ENCODE results near the gene DGCR8. TPM values are rescaled to one million over a fixed set of nuclear protein-coding genes. Genes with fewer than 3 reads are reported as not detected.

Gene DGCR8
- total and polyA plus RNA-seq, 7 donors: 6.7 to 32.7 (median 15.3) TPM

DNA sequence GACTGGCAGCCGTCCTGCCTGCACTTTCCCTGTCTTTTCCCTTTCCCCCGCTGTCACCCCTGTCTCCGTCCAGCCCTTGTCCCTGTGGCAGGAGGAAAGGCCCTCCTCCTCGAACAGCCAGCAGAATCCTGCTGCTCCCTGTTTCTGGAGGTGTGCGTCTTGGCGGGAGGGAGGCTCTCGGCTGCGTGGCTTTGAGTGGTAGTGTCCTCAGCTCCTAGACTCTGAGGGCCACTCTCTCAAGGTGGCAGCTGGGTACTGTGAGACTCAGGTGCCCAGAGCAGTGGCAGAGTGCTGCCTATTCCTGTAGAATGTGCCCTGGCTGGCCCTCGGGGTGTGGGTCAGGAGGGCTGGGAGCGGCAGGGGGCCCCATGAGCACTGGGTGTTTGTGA is 26.8 kb downstream of the DGCR8 start:
- intact Hi-C loops (cut with DNase I): no loop called here
- 95 to 96% methylated on average over 10 of the region's 10 CpGs for WGBS, 2 donors
- H3K4me1 ChIP-seq: no peaks in the 10 kb centered on the region
- H3K27ac ChIP-seq: no peak overlapping the region
- no peak for DNase-seq
- H3K36me3 ChIP-seq: peaks cover 42 to 90% (median 52%) of the 10 kb centered on the region in 4 donors
- TF ChIP-seq POLR2AphosphoS5 (IDR thresholded peaks at IDR 0.05) (no peak), POLR2A (IDR thresholded peaks at IDR 0.05) (no peak), EP300 (IDR thresholded peaks at IDR 0.05) (no peak)
- TF ChIP-seq, protein P1, sequence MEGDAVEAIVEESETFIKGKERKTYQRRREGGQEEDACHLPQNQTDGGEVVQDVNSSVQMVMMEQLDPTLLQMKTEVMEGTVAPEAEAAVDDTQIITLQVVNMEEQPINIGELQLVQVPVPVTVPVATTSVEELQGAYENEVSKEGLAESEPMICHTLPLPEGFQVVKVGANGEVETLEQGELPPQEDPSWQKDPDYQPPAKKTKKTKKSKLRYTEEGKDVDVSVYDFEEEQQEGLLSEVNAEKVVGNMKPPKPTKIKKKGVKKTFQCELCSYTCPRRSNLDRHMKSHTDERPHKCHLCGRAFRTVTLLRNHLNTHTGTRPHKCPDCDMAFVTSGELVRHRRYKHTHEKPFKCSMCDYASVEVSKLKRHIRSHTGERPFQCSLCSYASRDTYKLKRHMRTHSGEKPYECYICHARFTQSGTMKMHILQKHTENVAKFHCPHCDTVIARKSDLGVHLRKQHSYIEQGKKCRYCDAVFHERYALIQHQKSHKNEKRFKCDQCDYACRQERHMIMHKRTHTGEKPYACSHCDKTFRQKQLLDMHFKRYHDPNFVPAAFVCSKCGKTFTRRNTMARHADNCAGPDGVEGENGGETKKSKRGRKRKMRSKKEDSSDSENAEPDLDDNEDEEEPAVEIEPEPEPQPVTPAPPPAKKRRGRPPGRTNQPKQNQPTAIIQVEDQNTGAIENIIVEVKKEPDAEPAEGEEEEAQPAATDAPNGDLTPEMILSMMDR (IDR thresholded peaks at IDR 0.05): no peak
- H3K27me3 ChIP-seq: no peaks in the 10 kb centered on the region
- H3K9me3 ChIP-seq: no peaks in the 10 kb centered on the region
- H3K4me3 ChIP-seq: no peak overlapping the region

DNA sequence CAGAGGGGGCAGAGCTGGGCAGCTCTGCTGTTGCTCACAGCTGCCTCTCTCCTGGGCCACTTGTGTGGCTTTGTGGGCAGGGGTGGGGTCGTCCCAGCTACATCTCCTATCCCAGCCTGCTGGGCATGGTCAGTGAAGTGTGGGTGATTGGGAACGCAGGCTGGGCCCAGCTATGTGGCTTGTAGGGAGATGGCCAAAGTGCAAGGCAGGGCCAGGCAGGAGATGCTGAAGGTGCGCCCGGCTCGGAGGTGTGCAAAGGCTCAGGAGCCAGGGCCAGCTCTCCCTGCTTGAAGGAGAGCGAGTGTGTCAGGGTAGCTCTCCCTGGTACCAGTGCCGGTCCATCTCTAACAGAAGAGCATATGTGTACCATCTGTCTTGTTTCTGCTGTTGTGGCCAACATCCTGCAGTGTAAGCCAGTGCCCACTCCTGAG is 27.4 kb downstream of the DGCR8 start:
- peaks cover 42 to 90% (median 50%) of the 10 kb centered on the region in 4 donors for H3K36me3 ChIP-seq

DNA sequence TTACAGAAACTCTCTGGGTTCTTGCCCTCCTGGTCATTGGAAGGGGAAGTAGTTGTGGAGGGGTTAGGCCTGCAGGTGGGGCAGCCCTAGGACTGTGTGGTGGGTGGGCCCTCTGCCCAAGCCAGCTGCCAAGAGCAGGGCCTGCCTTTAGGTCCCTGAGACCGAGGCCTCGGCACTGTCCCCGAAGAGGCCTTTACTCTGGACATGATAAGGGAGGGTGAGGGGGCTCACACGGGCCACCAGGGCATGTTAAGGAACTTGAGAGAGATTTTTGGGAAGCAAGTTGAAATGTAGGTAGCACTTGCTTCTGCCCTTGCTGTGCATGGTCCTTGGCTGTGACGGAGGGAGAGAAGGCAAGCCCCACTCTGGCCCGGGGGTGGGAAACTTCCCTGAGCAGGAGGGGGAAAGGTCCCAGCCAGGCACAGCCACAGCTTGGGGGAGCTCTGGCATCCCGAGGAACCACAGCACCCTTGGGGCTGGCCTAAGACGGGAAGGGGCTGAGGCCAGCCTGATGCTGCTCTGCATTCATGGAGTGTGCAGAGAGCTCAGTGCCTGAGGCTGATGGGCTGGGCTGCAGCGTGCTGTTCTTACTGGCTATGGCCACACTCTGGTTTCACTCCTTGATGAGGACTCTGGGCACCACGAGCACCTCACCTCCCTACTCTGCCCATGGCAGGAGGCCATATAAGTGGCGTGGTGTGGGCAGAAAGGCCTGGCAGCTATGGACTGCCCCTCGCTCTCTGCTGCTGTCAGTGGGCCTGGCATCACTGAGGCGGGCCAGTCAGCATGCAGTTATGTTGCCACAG is 28.1 kb downstream of the DGCR8 start:
- intact Hi-C loops (cut with DNase I): no loop called here
- H3K9me3 ChIP-seq: no peaks in the 10 kb centered on the region
- H3K27me3 ChIP-seq: no peaks in the 10 kb centered on the region
- WGBS, 2 donors: 86 to 90% methylated on average over 13 of the region's 13 CpGs
- no peak overlapping the region for H3K27ac ChIP-seq
- no peak for DNase-seq
- H3K4me3 ChIP-seq: no peak overlapping the region
- TF ChIP-seq, protein P1 (IDR thresholded peaks at IDR 0.05): no peak
- TF ChIP-seq POLR2A (IDR thresholded peaks at IDR 0.05) (no peak), EP300 (IDR thresholded peaks at IDR 0.05) (no peak)
- peaks cover 42 to 90% (median 52%) of the 10 kb centered on the region in 4 donors for H3K36me3 ChIP-seq
- H3K4me1 ChIP-seq: no peaks in the 10 kb centered on the region

More for the DNA sequence above, 27.4 kb downstream of the DGCR8 start:
- H3K27me3 ChIP-seq: no peaks in the 10 kb centered on the region
- H3K4me3 ChIP-seq: no peak overlapping the region
- no peaks in the 10 kb centered on the region for H3K9me3 ChIP-seq
- H3K4me1 ChIP-seq: no peaks in the 10 kb centered on the region
- no peak overlapping the region for H3K27ac ChIP-seq
- TF ChIP-seq EP300 (IDR thresholded peaks at IDR 0.05) (no peak), POLR2A (IDR thresholded peaks at IDR 0.05) (no peak), POLR2AphosphoS5 (IDR thresholded peaks at IDR 0.05) (no peak)
- TF ChIP-seq, protein P1 (IDR thresholded peaks at IDR 0.05): no peak
- 93 to 95% methylated on average over 7 of the region's 7 CpGs for WGBS, 2 donors
- intact Hi-C loops (cut with DNase I): no loop called here
- DNase-seq: no peak

DNA sequence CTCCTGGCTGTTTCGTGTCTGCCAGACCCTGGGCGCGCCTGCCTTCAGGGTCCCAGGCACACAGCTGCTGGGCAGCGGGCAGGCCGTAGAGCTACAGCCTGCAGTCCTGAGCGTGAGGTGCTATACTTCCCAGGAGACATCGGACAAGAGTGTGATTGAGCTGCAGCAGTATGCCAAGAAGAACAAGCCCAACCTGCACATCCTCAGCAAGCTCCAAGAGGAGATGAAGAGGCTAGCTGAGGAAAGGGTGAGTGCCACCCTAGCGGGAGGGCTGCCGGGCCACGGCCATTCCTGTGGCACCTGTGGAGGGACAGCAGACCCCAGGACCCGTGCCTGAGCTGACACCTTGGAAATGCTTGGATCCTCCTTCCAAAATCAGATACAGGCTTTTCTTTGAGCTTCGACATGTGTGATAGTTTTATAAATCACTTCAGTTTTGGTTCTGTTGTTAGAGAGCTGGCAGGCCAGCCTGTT is 28.8 kb downstream of the DGCR8 start:
- H3K27me3 ChIP-seq: no peaks in the 10 kb centered on the region
- H3K27ac ChIP-seq: no peak overlapping the region
- peaks cover 42 to 95% (median 55%) of the 10 kb centered on the region in 4 donors for H3K36me3 ChIP-seq
- DNase-seq: no peak
- TF ChIP-seq EP300 (IDR thresholded peaks at IDR 0.05) (no peak), POLR2A (IDR thresholded peaks at IDR 0.05) (no peak), POLR2AphosphoS5 (IDR thresholded peaks at IDR 0.05) (no peak)
- TF ChIP-seq, protein P1 (IDR thresholded peaks at IDR 0.05): no peak
- intact Hi-C loops (cut with DNase I): no loop called here
- H3K4me3 ChIP-seq: no peak overlapping the region
- H3K4me1 ChIP-seq: no peaks in the 10 kb centered on the region
- H3K9me3 ChIP-seq: no peaks in the 10 kb centered on the region
- 89 to 94% methylated on average over 12 of the region's 12 CpGs for WGBS, 2 donors
